ENCODE data around the gene LRRC3. TPM values are rescaled to one million over a fixed set of nuclear protein-coding genes. Genes with fewer than 3 reads are reported as not detected.

Gene LRRC3, protein sequence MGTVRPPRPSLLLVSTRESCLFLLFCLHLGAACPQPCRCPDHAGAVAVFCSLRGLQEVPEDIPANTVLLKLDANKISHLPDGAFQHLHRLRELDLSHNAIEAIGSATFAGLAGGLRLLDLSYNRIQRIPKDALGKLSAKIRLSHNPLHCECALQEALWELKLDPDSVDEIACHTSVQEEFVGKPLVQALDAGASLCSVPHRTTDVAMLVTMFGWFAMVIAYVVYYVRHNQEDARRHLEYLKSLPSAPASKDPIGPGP
- total RNA-seq: 9.6 and 10.1 TPM in 2 replicates
- long read RNA-seq, partial matches to known transcripts: 0 of 1 reads
- long read RNA-seq, other reads (novel, unspliced or antisense): 1 of 1 reads

DNA sequence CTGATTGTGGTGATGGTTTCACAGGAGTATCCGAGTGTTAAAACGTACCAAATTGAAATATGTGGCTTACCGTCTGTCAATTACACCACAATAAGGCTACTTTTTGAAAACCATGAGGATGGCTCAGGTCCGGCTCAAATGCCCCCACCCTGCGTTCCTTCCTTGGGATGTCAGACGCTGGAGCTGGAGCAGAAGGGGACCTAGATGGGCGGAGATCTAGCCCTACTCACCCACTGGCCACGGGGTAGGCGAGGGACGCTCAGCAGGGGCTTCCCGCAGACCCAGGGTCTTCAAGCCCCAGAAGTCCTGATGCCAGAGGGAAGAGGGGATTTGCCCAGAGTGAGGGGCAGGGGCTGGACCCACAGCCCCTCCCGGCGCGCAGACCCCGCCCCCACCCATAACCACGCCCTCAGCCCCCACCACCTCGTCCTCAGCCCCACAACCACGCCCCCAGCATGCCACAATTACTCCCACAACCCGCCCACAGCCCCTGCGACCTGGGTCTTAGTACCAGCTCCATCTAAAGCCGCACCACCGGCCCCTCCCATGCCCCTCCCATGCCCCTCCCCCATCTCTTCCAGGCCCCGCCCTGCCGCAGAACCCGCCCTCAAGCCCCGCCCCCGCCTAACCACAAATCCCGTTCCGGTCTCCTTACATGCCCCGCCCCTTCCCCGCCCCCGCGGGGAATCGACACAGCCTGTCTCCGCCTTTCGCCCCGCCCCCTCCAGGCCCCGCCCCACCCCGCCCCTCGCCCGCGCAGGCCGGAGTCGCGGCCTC, at the start of gene LRRC3:
Gene LRRC3, plus strand, starts transcription at position 764 of the 777 bp plus-strand sequence. CDS start 1,135 bp downstream, outside the sequence.
- TF ChIP-seq, protein P1, sequence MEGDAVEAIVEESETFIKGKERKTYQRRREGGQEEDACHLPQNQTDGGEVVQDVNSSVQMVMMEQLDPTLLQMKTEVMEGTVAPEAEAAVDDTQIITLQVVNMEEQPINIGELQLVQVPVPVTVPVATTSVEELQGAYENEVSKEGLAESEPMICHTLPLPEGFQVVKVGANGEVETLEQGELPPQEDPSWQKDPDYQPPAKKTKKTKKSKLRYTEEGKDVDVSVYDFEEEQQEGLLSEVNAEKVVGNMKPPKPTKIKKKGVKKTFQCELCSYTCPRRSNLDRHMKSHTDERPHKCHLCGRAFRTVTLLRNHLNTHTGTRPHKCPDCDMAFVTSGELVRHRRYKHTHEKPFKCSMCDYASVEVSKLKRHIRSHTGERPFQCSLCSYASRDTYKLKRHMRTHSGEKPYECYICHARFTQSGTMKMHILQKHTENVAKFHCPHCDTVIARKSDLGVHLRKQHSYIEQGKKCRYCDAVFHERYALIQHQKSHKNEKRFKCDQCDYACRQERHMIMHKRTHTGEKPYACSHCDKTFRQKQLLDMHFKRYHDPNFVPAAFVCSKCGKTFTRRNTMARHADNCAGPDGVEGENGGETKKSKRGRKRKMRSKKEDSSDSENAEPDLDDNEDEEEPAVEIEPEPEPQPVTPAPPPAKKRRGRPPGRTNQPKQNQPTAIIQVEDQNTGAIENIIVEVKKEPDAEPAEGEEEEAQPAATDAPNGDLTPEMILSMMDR (conservative IDR thresholded peaks at IDR 0.05): no peak
- peaks cover 24% of the 10 kb centered on the region for H3K27me3 Mint-ChIP-seq (ENCODE audit: low read depth)
- no peaks in the 10 kb centered on the region for H3K36me3 Mint-ChIP-seq (ENCODE audit: low read depth)
- H3K9me3 Mint-ChIP-seq: no peaks in the 10 kb centered on the region
- peak within 1 kb of the TSS; percentile 82 for H3K4me3 Mint-ChIP-seq
- H3K4me1 Mint-ChIP-seq: peaks cover 7% of the 10 kb centered on the region
- H3K27ac Mint-ChIP-seq (ENCODE audit: unreplicated experiment): no peak within 1 kb of the TSS
- peak; percentile 81 for DNase-seq (ENCODE audit: low read depth, low spot score)

DNA sequence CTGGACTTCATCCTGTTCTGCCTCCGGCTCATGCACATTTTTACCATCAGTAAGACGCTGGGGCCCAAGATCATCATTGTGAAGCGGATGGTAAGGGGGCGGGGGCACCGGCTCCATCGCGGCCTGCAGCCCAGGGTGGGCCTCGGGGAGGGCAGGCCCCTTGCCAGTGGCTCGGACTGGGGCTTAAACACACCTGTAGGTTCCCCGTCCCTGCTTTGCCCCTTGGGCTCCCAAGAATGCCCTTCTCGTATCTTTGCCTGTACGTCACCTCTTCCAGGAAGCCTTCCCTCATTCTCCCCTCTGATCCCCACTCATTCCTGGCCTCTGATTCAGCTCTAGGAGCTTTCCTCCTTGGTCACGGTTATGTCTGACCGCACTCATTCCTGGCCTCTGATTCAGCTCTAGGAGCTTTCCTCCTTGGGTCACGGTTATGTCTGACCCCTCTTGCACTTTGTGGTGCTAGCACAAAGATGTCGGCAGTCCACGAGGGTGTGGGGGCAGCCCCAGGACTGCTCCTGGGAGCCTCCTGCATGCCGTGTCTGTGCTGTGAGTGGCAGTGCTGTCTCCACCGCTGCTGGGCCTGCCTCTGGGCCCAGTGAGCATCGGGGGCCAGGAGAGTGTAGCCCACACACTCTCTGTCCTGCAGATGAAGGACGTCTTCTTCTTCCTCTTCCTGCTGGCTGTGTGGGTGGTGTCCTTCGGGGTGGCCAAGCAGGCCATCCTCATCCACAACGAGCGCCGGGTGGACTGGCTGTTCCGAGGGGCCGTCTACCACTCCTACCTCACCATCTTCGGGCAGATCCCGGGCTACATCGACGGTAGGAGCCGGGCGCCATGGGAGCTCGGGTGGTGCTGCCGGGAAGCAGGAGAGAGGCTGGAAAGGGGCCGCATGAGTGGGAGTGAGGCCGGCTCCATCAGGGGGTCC, 49.1 kb upstream of the LRRC3 start:
- no peaks in the 10 kb centered on the region for H3K4me1 Mint-ChIP-seq
- DNase-seq (ENCODE audit: low read depth, low spot score): no peak
- TF ChIP-seq, protein P1 (conservative IDR thresholded peaks at IDR 0.05): no peak
- H3K27ac Mint-ChIP-seq (ENCODE audit: unreplicated experiment): no peak overlapping the region
- peaks cover 9% of the 10 kb centered on the region for H3K9me3 Mint-ChIP-seq
- peaks cover 2% of the 10 kb centered on the region for H3K36me3 Mint-ChIP-seq (ENCODE audit: low read depth)
- H3K27me3 Mint-ChIP-seq (ENCODE audit: low read depth): peaks cover 3% of the 10 kb centered on the region
- no peak overlapping the region for H3K4me3 Mint-ChIP-seq

DNA sequence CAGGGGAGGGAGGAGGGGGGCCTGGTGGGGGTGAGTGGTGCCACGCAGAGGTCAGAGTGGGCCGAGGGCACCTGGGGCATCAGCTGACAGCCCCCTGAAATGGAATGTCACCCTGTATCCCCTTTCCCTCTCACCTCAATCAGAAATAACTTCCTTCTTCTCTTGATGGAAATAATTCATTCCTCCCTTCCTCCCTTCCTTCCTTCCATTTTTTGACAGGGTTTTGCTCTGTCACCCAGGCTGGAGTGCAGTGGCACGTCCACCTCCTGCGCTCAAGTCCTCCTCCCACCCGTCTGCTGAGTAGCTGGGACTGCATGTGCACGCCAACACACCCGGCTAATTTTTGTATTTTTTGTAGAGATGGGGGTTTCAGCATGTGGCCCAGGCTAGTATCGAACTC, 48.4 kb upstream of the LRRC3 start:
- peaks cover 9% of the 10 kb centered on the region for H3K9me3 Mint-ChIP-seq
- DNase-seq (ENCODE audit: low read depth, low spot score): no peak

DNA sequence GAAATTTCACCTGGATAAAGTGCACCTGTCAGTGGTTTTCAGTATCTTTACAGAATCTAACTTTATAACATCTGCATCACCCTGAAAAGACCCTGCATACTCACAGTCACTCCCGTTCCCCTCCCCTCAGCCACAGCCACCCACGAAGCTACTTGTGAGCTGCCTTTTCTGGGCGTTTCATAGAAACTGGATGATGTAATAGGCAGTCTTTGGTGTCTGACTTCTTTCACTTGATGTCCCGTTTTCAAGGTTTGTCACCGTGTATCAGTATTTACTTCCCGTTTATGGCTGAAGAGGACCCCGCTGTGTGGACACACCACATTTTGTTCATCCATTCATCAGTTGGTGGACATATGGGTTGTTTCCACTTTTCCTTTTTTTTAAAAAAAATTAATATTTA, 47.8 kb upstream of the LRRC3 start:
- H3K36me3 Mint-ChIP-seq (ENCODE audit: low read depth): peaks cover 3% of the 10 kb centered on the region
- peaks cover 9% of the 10 kb centered on the region for H3K9me3 Mint-ChIP-seq
- DNase-seq (ENCODE audit: low read depth, low spot score): no peak
- H3K4me1 Mint-ChIP-seq: no peaks in the 10 kb centered on the region
- H3K27ac Mint-ChIP-seq (ENCODE audit: unreplicated experiment): no peak overlapping the region
- H3K4me3 Mint-ChIP-seq: no peak overlapping the region
- TF ChIP-seq, protein P1 (conservative IDR thresholded peaks at IDR 0.05): no peak
- H3K27me3 Mint-ChIP-seq (ENCODE audit: low read depth): peaks cover 7% of the 10 kb centered on the region

More for the DNA sequence above, 48.4 kb upstream of the LRRC3 start:
- Mint-ChIP-seq H3K36me3 (ENCODE audit: low read depth) (peaks cover 2% of the 10 kb centered on the region), H3K4me1 (no peaks in the 10 kb centered on the region), H3K27me3 (ENCODE audit: low read depth) (peaks cover 3% of the 10 kb centered on the region), H3K4me3 (no peak overlapping the region), H3K27ac (ENCODE audit: unreplicated experiment) (no peak overlapping the region)
- TF ChIP-seq, protein P1 (conservative IDR thresholded peaks at IDR 0.05): no peak

DNA sequence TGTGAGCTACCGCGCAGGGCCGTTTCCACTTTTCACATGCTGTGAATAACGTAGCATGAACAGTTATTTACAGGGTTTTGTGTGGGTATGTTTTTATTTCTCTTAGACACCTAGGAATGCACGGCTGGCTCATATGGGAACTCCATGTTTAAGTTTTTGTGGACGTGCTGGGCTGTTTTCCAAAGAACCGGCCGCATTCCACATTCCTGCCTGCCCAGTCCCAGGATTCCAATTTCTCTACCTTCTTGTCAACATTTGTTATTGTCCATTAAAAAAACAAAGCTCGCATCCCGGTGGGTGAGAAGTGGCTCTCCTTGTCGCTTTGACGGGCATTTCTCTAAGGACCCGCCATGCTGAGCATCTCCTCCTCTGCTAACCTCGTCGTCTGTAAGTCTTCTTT, 47.1 kb upstream of the LRRC3 start:
- no peak for DNase-seq (ENCODE audit: low read depth, low spot score)
- Mint-ChIP-seq H3K4me3 (no peak overlapping the region), H3K36me3 (ENCODE audit: low read depth) (peaks cover 4% of the 10 kb centered on the region), H3K27ac (ENCODE audit: unreplicated experiment) (no peak overlapping the region), H3K27me3 (ENCODE audit: low read depth) (peaks cover 12% of the 10 kb centered on the region), H3K4me1 (no peaks in the 10 kb centered on the region), H3K9me3 (peaks cover 9% of the 10 kb centered on the region)
- TF ChIP-seq, protein P1 (conservative IDR thresholded peaks at IDR 0.05): no peak

Measured in neural crest cell (in vitro differentiated cells).